ENCODE data around the gene SERPINB7. TPM values are rescaled to one million over a fixed set of nuclear protein-coding genes. Genes with fewer than 3 reads are reported as not detected.

Gene SERPINB7
- total and polyA plus RNA-seq, 2 of the 4 experiments (the other 2 are of a cell fraction) = 79.9 to 100 TPM

DNA sequence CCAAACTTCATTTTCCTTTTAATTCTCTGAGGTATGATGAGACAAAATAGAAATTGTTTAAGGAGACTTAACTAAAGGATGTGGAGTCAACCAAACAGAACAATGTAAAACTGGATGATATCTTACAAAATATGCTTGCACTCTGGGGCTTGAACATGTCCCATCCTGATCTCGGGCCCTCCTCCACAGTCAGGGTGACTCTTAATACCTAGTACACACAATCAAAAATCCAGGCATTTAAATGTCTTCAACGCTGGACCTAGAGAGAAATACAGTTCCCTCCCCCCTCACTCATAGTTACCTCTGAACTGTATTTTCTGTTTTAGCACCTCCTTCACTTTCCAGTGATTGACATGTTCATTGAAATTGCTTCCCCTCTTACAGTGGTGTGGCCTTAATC is 75.4 kb downstream of the SERPINB7 start:
- H3K9me3 ChIP-seq (ENCODE audit: control insufficient read depth, insufficient read depth, low read length) = no peaks in the 10 kb centered on the region
- H4K5ac ChIP-seq (ENCODE audit: low read depth, low read length) = no peak overlapping the region
- TF ChIP-seq CHD1 (IDR thresholded peaks at IDR 0.05; ENCODE audit: low read depth, low read length) (no peak), RAD21 (IDR thresholded peaks at IDR 0.05; ENCODE audit: low read length) (no peak), CEBPB (IDR thresholded peaks at IDR 0.05; ENCODE audit: low read depth, low read length) (no peak), NFE2L2 (IDR thresholded peaks at IDR 0.05; ENCODE audit: low read depth, low read length) (no peak), BHLHE40 (IDR thresholded peaks at IDR 0.05; ENCODE audit: low read depth, low read length) (no peak), RCOR1 (IDR thresholded peaks at IDR 0.05; ENCODE audit: insufficient replicate concordance, low read length) (no peak), MAFK (IDR thresholded peaks at IDR 0.05; ENCODE audit: low read depth, low read length) (no peak), POLR2A (IDR thresholded peaks at IDR 0.05; ENCODE audit: low read depth, low read length) (no peak), MAZ (IDR thresholded peaks at IDR 0.05; ENCODE audit: borderline replicate concordance, low read depth, low read length) (no peak), FOS (IDR thresholded peaks at IDR 0.05; ENCODE audit: low read depth, low read length) (no peak), RFX5 (IDR thresholded peaks at IDR 0.05; ENCODE audit: low read depth, low read length) (no peak), MXI1 (IDR thresholded peaks at IDR 0.05; ENCODE audit: borderline replicate concordance, low read depth, low read length) (no peak), USF2 (IDR thresholded peaks at IDR 0.05; ENCODE audit: low read depth, low read length) (no peak), SMC3 (IDR thresholded peaks at IDR 0.05; ENCODE audit: low read depth, low read length) (no peak)
- TF ChIP-seq, protein P1, sequence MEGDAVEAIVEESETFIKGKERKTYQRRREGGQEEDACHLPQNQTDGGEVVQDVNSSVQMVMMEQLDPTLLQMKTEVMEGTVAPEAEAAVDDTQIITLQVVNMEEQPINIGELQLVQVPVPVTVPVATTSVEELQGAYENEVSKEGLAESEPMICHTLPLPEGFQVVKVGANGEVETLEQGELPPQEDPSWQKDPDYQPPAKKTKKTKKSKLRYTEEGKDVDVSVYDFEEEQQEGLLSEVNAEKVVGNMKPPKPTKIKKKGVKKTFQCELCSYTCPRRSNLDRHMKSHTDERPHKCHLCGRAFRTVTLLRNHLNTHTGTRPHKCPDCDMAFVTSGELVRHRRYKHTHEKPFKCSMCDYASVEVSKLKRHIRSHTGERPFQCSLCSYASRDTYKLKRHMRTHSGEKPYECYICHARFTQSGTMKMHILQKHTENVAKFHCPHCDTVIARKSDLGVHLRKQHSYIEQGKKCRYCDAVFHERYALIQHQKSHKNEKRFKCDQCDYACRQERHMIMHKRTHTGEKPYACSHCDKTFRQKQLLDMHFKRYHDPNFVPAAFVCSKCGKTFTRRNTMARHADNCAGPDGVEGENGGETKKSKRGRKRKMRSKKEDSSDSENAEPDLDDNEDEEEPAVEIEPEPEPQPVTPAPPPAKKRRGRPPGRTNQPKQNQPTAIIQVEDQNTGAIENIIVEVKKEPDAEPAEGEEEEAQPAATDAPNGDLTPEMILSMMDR (conservative IDR thresholded peaks at IDR 0.05; ENCODE audit: low read depth, low read length) = no peak
- TF ChIP-seq, protein P2, sequence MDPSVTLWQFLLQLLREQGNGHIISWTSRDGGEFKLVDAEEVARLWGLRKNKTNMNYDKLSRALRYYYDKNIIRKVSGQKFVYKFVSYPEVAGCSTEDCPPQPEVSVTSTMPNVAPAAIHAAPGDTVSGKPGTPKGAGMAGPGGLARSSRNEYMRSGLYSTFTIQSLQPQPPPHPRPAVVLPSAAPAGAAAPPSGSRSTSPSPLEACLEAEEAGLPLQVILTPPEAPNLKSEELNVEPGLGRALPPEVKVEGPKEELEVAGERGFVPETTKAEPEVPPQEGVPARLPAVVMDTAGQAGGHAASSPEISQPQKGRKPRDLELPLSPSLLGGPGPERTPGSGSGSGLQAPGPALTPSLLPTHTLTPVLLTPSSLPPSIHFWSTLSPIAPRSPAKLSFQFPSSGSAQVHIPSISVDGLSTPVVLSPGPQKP (IDR thresholded peaks at IDR 0.05; ENCODE audit: borderline replicate concordance, low read depth, low read length) = no peak
- dilution Hi-C loops (cut with HindIII; ENCODE audit: low sequenced_read_pairs, unreplicated experiment) = no loop called here
- no peak overlapping the region for H3K4ac ChIP-seq (ENCODE audit: low read depth, low read length)
- no peak overlapping the region for H2BK120ac ChIP-seq (ENCODE audit: low read depth, low read length)
- no peak overlapping the region for H3K18ac ChIP-seq (ENCODE audit: low read depth, low read length)
- no peaks in the 10 kb centered on the region for H4K20me1 ChIP-seq (ENCODE audit: insufficient read depth, low read length)
- intact Hi-C loops (cut with micrococcal nuclease) = loop anchor here (1.0 kb wide), 1 partner anchor 332 kb away; no protein-coding TSS in a partner anchor
- H3K4me1 ChIP-seq (ENCODE audit: control insufficient read depth, insufficient read depth, low read length) = no peaks in the 10 kb centered on the region
- no TSS peak for BruUV-seq (replicated peaks)
- no peaks in the 10 kb centered on the region; the same call in 1 of the 2 replicates for H3K27me3 ChIP-seq (ENCODE audit: control insufficient read depth, insufficient read depth, low read length)
- H3K56ac ChIP-seq (ENCODE audit: extremely low read depth, insufficient read depth, low read length) = no peak overlapping the region
- DNase-seq (no peak), ATAC-seq (ENCODE audit: low read depth) (no peak)
- H3K9ac ChIP-seq (ENCODE audit: low read depth, low read length) = no peak overlapping the region
- H3K79me1 ChIP-seq (ENCODE audit: low read depth in 1 of 2, low read length in 2 of 2) = no peaks in the 10 kb centered on the region
- no peak overlapping the region for H2BK5ac ChIP-seq (ENCODE audit: low read depth, low read length, poor library complexity, severe bottlenecking)
- H4K8ac ChIP-seq (ENCODE audit: low read depth in 2 of 2, low read length in 2 of 2) = no peak overlapping the region
- no peaks in the 10 kb centered on the region for H3K9me1 ChIP-seq (ENCODE audit: insufficient read depth, low read length)
- H2BK15ac ChIP-seq (ENCODE audit: low read depth, low read length) = no peak overlapping the region
- POLR2A ChIA-PET (ENCODE audit: unreplicated experiment) = no interaction called here
- WGBS, 2 experiments (ENCODE audit: extremely low coverage in 2 of 2, insufficient read length in 1 of 2) = no CpG with 5 or more reads among the region's 2 CpGs
- no peak overlapping the region for H2AK5ac ChIP-seq (ENCODE audit: low read depth, low read length)
- no peak overlapping the region for H3K4me3 ChIP-seq (ENCODE audit: insufficient read depth, low read depth, low read length)
- H2AK9ac ChIP-seq (replicated peaks; ENCODE audit: low read depth, low read length, poor library complexity) = no peak overlapping the region
- no peak overlapping the region for H2BK20ac ChIP-seq (ENCODE audit: low read depth, low read length)
- no peak overlapping the region for H3K27ac ChIP-seq (ENCODE audit: insufficient read depth, low read length)
- H3K36me3 ChIP-seq (ENCODE audit: control insufficient read depth, insufficient read depth, low read length) = no peaks in the 10 kb centered on the region
- H3K23ac ChIP-seq (ENCODE audit: low read depth, low read length) = no peak overlapping the region
- H3K4me2 ChIP-seq (ENCODE audit: low read depth, low read length) = no peak overlapping the region
- CTCF ChIA-PET = no interaction called here
- in situ Hi-C loops (cut with MboI; ENCODE audit: low sequenced_read_pairs) = no loop called here
- no peak overlapping the region for H2AFZ ChIP-seq (replicated peaks; ENCODE audit: low read length, poor library complexity)
- no peak overlapping the region for H3K14ac ChIP-seq (replicated peaks; ENCODE audit: low read depth, low read length)
- H4K91ac ChIP-seq (ENCODE audit: insufficient read depth, low read depth, low read length) = no peak overlapping the region
